CD1c-positive myeloid dendritic cell (primary cell): ENCODE results near the gene TTBK1.

Experiments used
- DNase-seq: peaks from one replicate; pipeline ENCODE4 v3.0.0-alpha.2; 2016; ENCODE audit errors: extremely low spot score

The TTBK1 gene

DNA sequence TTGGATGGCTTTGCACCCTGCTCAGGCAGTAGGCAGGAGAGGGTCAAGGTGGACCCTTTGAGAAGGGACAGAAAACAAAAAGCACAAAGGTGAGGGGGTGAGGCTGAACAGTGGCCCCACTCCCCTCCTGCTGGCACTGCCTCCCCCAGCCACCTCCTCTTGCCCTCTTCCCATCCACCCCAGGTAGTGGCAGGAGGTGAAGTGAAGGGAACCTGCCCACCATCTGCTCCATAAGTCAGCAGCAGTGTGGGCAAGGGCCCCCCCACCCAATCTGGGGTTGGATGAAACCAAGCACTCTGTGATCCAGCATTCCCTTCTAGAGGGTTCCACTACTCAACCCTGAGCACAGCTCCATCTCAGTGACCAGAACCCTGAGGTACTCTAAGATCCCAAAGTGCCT, 28.7 kb downstream of the TTBK1 start:
- no peak for DNase-seq

GRCh38 chr6:43273707-43274106, 30.4 kb downstream of the TTBK1 start:
- DNase-seq = no peak

DNA sequence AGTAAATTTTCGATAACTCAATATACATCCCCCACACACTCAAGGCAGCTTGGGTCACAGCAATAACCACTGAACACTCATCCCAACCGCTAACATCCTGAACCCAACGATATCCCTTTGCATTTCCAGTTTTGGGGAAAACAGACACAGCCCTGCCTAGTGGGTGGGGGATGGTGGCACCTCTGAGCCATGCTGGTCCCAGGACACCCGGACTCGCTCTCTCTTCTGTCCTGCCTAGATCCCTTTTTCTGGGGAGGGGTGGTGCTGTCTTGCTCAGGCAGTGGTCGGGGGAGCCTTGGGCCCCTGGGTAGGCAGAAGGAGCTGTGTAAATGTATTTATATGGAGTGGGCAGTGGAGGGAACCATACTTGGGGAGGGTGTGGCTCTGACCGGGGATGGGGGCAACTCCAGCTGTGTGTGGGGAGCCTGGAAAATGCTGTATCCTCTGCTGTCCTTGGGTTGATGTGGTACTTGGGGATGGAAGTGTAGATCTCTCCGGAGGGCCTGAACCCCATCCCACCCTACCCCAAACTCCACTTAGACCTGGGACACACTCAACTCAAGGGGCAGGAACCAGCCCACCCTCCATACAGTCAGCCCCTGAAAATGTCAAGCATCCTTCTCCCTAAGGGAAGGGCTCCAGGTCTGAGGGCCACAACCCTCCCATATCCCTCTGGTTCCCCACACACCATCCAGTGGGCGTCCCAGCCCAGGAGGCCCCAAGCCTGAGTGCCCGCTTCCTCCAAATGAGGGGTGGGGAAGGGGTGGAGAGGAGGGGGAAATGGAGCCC, 31.0 kb downstream of the TTBK1 start:
- DNase-seq = no peak

GRCh38 chr6:43274916-43275597, 31.8 kb downstream of the TTBK1 start:
- peak; percentile 21 for DNase-seq

DNA sequence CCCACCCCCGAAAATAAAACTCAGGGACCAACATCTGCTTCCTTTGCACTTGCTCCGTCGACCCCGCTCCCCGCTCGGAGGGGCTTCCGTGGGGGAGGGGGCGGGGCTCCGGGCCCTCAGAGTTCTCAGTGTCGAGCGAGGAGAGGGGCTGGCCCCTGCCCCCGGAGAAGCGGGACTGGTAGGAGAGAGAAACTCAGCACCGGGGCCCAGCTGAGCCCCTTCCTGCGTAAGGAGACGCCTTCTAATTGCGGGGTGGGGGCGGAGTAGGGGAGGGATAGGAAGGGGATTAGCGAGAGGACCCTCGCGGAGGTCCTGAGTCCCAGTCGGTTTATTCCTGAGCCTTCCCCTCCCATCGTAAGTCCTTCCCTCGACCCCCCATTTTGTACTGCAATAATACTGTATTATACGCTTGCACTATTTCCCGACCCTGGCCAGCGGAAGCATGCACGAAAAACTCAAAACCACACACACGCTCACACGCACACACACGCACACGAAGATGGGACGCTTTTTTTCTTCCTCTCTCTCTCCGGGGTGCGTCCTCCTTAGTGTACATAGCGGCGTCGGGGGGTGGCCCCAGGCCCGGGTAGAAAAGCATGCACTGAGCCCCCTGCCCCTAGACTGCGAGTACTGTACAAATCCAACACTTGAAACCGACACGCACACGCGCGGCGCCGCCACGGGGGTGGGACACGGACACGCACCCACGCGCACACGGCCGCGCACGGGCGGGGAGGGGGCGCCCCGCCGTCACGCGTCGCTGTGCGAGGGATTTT, 32.7 kb downstream of the TTBK1 start:
- peak; percentile 51 for DNase-seq

DNA sequence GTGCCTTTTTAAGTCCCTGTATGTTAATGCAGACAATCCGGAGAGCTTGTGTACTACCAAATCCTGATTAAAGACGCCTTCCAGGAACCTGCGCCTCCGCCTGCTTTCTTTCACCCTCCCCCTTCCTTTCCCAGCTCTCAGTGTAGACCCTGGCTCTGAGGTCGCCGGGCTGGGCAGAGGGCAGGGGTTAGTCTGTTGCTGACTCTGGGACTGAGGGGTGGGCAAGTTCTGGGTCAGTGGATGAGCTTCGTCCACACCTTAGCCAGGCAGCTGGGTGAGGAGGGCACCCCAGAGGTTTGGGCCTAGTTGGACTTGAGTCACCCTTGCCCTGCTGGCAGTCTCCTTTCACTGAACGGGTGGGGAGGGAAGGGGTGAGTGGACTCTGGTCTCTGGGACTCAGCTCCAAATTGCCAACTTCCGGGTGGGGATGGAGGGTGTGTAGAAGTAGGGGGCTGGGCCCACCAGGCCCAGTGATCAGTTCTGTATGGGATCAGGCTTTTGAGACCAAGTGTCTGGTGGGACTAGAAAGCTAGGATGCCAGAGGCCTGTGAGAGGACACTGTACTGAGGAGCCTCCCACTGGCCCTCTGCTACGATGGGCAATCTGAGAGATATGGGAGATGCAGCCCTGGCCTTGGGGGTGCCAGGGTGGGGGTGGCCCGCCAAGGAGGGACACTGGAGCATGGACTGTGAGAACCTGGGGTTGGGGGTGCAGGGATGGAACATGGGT, 33.5 kb downstream of the TTBK1 start:
- no peak for DNase-seq

GRCh38 chr6:43277306-43277642, 34.0 kb downstream of the TTBK1 start:
- DNase-seq = no peak

- no peak for DNase-seq
Observed at GRCh38 chr6:43277643-43278523, 34.6 kb downstream of the TTBK1 start.

- DNase-seq = no peak
Observed at GRCh38 chr6:43278524-43279078, 35.3 kb downstream of the TTBK1 start.

DNA sequence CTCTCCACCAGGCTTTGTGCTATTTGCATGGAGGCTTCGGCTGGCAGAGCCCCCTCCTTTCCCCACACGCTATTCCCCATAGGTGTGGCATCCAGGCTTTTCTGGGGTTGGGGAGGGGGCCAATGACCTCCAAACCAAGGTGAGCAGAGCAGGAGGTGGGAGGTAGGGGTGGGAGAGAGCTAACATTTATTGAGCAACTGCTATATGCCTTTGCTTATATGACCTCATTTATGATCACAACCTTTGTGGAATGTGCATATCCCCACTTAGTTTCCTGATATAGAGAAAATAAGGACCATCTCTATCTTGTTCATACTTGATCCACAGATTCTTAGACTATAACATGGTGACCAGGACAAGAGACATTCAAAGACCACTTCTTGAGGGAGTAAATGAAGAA, 37.0 kb downstream of the TTBK1 start:
- DNase-seq = no peak

DNA sequence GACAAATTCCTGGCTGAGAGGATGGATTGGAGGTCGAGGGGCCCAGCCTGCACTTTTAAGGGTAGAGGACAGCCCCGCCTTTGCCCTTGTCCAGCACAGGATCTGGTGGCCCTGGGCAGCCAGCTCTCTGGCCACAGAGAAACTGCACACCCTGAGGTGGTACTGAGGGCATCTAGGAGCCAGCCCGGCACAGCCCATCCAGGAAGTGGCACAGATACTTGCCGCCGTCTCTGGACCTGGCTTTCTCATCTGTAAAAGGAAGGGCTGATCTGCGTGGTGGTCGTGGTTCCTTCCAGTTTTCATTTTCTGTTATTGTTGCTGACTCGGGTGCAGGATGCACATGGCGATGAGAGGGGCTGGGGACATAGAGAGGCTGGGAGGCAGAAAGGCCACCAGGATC, 38.8 kb downstream of the TTBK1 start:
- no peak for DNase-seq

DNA sequence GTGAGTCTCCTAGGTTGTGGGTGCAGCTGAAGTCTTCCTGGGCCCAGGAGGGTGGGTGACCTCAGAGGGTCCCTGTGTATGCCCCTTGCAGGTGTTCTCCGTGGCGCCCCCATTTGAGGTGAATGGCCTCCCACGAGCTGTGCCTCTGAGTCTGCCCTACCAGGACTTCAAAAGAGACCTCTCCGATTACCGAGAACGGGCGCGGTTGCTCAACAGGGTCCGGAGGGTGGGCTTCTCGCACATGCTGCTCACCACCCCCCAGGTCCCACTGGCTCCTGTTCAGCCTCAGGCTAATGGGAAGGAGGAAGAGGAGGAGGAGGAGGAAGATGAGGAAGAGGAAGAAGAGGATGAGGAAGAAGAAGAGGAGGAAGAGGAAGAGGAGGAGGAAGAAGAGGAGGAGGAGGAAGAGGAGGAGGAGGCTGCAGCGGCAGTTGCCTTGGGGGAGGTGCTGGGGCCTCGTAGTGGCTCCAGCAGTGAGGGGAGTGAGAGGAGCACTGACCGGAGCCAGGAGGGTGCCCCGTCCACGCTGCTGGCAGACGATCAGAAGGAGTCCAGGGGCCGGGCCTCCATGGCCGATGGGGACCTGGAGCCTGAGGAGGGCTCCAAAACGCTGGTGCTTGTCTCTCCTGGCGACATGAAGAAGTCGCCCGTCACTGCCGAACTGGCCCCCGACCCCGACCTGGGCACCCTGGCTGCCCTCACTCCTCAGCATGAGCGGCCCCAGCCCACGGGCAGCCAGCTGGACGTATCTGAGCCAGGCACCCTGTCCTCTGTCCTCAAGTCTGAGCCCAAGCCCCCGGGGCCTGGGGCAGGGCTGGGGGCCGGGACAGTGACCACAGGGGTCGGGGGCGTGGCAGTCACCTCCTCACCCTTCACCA, 39.6 kb downstream of the TTBK1 start:
- no peak for DNase-seq

DNA sequence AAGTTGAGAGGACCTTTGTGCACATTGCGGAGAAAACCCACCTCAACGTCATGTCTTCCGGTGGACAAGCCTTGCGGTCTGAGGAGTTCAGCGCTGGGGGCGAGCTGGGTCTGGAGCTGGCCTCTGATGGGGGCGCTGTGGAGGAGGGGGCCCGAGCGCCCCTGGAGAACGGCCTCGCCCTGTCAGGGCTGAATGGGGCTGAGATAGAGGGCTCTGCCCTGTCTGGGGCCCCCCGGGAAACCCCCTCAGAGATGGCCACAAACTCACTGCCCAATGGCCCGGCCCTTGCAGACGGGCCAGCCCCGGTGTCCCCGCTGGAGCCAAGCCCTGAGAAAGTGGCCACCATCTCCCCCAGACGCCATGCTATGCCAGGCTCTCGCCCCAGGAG, 40.2 kb downstream of the TTBK1 start:
- no peak for DNase-seq

DNA sequence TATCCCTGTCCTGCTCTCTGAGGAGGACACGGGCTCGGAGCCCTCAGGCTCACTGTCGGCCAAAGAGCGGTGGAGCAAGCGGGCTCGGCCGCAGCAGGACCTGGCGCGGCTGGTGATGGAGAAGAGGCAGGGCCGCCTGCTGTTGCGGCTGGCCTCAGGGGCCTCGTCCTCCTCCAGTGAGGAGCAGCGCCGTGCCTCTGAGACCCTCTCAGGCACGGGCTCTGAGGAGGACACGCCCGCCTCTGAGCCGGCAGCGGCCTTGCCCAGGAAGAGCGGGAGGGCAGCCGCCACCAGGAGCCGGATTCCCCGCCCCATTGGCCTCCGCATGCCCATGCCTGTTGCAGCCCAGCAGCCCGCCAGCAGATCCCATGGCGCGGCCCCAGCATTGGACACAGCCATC, 40.6 kb downstream of the TTBK1 start:
- no peak for DNase-seq

DNA sequence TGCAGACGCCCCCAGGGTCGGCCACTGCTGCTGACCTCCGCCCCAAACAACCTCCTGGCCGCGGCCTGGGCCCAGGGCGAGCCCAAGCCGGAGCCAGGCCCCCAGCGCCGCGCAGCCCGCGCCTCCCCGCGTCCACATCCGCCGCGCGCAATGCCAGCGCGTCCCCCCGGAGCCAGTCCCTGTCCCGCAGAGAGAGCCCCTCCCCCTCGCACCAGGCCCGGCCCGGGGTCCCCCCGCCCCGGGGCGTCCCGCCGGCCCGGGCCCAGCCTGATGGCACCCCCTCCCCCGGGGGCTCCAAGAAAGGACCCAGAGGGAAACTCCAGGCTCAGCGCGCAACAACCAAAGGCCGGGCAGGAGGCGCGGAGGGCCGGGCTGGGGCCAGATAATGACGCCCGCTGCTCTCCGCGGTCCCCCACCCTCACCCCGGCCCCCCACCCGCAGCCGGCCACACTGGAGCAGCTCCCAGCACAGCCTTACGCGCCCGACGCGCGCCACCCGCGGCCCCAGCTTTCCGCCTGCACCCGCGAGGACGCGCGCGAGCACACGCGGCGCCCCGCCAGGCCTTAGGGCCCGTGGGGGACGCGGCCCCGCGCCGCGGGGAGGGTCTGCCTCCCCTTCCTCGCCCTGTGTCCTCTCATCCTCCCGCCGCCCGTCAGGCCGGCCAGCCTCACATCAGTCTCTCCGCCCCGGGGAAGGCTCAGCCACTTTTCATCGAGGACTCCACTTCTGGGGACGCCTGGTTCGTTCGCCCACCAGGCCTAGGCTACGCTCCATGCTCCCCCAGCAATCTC, 41.9 kb downstream of the TTBK1 start:
- DNase-seq = no peak

DNA sequence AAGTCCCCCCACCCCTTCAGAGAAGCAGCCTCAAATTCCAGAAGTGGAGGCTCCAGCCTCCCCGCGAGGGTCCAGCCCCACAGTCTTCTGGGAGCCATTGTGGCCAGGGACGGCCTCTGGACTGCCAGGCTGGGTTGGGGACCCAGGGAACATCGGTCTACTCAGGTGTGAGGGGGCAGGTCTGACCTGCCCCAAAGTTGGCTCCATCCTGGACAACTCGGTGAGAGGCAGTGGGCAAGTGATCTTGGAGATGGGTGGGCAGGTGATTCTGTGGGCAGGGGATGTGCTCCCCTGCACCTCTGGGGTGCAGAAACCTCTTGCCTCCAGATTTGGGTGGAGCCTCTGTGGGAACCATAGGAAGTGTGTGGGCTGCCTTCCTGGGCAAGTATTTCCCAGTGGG, 42.6 kb downstream of the TTBK1 start:
- DNase-seq = no peak

GRCh38 chr6:43286456-43286979, 43.2 kb downstream of the TTBK1 start:
- no peak for DNase-seq

DNA sequence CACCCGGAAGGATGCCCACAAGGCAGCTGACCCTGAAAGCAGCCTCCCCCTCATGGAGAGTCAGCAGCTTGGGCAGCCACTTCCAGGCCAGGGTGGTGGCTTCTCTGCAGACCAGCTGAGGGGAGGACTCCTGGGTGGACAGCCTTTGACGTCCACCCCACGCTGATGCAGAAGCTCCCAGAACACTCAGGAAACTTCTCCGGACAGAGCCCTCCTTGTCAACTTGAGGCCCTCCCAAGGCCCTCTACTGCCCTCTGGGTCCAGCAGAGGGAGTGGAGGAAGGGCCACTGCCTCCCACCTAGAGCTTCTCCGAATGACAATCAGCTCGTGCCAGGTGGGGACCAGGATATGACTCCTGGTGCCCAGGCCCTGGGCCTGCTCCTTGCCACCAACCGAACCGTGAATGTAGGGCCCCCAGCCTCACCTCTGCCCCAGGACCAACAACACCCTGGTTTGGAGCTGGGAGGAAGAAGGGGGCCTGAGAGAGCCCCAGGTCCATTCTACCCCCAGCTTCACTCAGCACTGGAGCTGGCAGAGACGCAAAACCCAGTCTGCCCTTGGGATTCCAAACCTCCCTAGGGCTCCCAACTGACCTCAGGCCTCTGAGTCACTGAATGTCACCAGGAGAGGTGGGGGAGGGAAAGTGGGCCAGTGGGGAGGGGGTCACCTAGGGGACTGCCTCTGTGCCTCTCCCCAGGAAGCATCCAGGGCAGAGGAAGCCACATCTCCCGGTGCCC, 43.9 kb downstream of the TTBK1 start:
- no peak for DNase-seq
